Tibial nerve (tissue), 4 donors: ENCODE measurements around the gene CENPX. TPM values are rescaled to one million over a fixed set of nuclear protein-coding genes. Genes with fewer than 3 reads are reported as not detected.
A peak's percentile ranks its signal among the peaks of the same experiment; 100 is the strongest.

Experiments
- DNase-seq, 2 donors: peaks; one replicate each; pipeline ENCODE4 v3.0.0-alpha.2; 2019; ENCODE audit warnings: low spot score in 2 of 2
- H3K27ac ChIP-seq, 4 donors: fragments of 200-600 bp; sonication (generic) in 3 of 4; one replicate each; pipeline ENCODE4 v1.5.1; 2017 to 2019; ENCODE audit warnings: mild to moderate bottlenecking in 1 of 4
- H3K27me3 ChIP-seq, 2 donors: fragments of 200-600 bp; sonication (generic) in 1 of 2; one replicate each; pipeline versions ENCODE4 v1.5.1 to v1.6.0; 2017 to 2019
- H3K36me3 ChIP-seq, 3 donors: fragments of 200-600 bp; sonication (generic); one replicate each; pipeline ENCODE4 v1.5.1; 2018 to 2019
- H3K4me1 ChIP-seq, 4 donors: fragments of 200-600 bp; sonication (generic) in 3 of 4; one replicate each; pipeline ENCODE4 v1.5.1; 2017 to 2019
- H3K4me3 ChIP-seq, 4 donors: fragments of 200-600 bp; sonication (generic) in 3 of 4; one replicate each; pipeline ENCODE4 v1.5.1; 2017 to 2019; ENCODE audit warnings: mild to moderate bottlenecking in 1 of 4, moderate library complexity in 1 of 4
- H3K9me3 ChIP-seq, 4 donors: fragments of 200-600 bp; sonication (generic) in 3 of 4; one replicate each; pipeline ENCODE4 v1.5.1; 2017 to 2019
- CTCF ChIP-seq, 5 experiments: fragments of 200-600 bp in 3 of 5; fragments of 450-650 bp in 2 of 5; sonication (generic) in 3 of 5; IDR thresholded peaks; one replicate each; pipeline ENCODE4 v1.5.1; 2016 to 2019; ENCODE audit warnings: antibody characterized with exemption in 5 of 5, mild to moderate bottlenecking in 3 of 5, moderate library complexity in 2 of 5
- EP300 ChIP-seq, 2 donors: sonication (generic); formaldehyde crosslinking; IDR thresholded peaks; one replicate each; pipeline ENCODE4 v1.6.1; 2017; ENCODE audit warnings: antibody characterized with exemption in 2 of 2, mild to moderate bottlenecking in 1 of 2
- POLR2A ChIP-seq, 2 donors: fragments of 450-650 bp; IDR thresholded peaks; one replicate each; pipeline ENCODE4 v1.6.1; 2017; ENCODE audit warnings: antibody characterized with exemption in 2 of 2, mild to moderate bottlenecking in 2 of 2, moderate library complexity in 2 of 2
- WGBS, 2 donors: methylation state at CpG; one replicate each; pipeline ENCODE4 v1.1.5; 2018; 5-methylcytosine and 5-hydroxymethylcytosine counted together
- total RNA-seq, 4 donors: library from RNA; depleted of rRNA; stranded (reverse); fragments of >200 nt; gene quantifications; one replicate each; pipeline ENCODE4 v1.1.0, GENCODE V29; 2016

The CENPX gene
- total RNA-seq, 4 donors from 2014 or later: 69.9 to 143 (median 78.0) TPM

- Histone ChIP-seq H3K4me1 (peaks cover 0 to 51% (median 27%) of the 10 kb centered on the region in 4 donors), H3K9me3 (no peaks in the 10 kb centered on the region), H3K27me3 (no peaks in the 10 kb centered on the region), H3K36me3 (peaks cover 0 to 30% (median 0%) of the 10 kb centered on the region in 3 donors), H3K4me3 (peak overlapping the region in 1 of 4 donors; percentile 13), H3K27ac (peak overlapping the region in 1 of 4 donors; percentile 69)
- 88 to 90% methylated on average over 23 to 30 of the region's 37 CpGs for WGBS, 2 donors
- TF ChIP-seq EP300 (IDR thresholded peaks at IDR 0.05): no peak
- TF ChIP-seq CTCF (IDR thresholded peaks at IDR 0.05): no peak
- no peak for TF ChIP-seq POLR2A (IDR thresholded peaks at IDR 0.05)
- no peak for DNase-seq
These were observed 28.7 kb downstream of the CENPX start for GRCh38 chr17:81993729-81994592.

- Histone ChIP-seq H3K27me3 (no peaks in the 10 kb centered on the region), H3K4me1 (peaks cover 0 to 51% (median 27%) of the 10 kb centered on the region in 4 donors), H3K4me3 (peak overlapping the region in 2 of 4 donors; percentile 19 to 26), H3K36me3 (peaks cover 0 to 38% (median 0%) of the 10 kb centered on the region in 3 donors), H3K9me3 (no peaks in the 10 kb centered on the region), H3K27ac (peak overlapping the region in 1 of 4 donors; percentile 71)
- DNase-seq: no peak
- WGBS, 2 donors: 73 to 87% methylated on average over 15 to 23 of the region's 31 CpGs
- TF ChIP-seq EP300 (IDR thresholded peaks at IDR 0.05): no peak
- no peak for TF ChIP-seq POLR2A (IDR thresholded peaks at IDR 0.05)
- no peak for TF ChIP-seq CTCF (IDR thresholded peaks at IDR 0.05)
These were observed 30.2 kb downstream of the CENPX start for GRCh38 chr17:81992306-81993102.

GRCh38 chr17:81991684-81992305 lies 30.9 kb downstream of the CENPX start:
- Histone ChIP-seq H3K4me1 (peaks cover 0 to 51% (median 27%) of the 10 kb centered on the region in 4 donors), H3K27ac (peak overlapping the region in 2 of 4 donors; percentile 33 to 71), H3K36me3 (peaks cover 0 to 41% (median 0%) of the 10 kb centered on the region in 3 donors), H3K4me3 (peak overlapping the region in 2 of 4 donors; percentile 19 to 26), H3K9me3 (no peaks in the 10 kb centered on the region), H3K27me3 (no peaks in the 10 kb centered on the region)
- DNase-seq: peak in 1 of 2 donors; percentile 41
- 33% methylated on average over 15 to 28 of the region's 31 CpGs for WGBS, 2 donors
- TF ChIP-seq POLR2A (IDR thresholded peaks at IDR 0.05) (no peak), EP300 (IDR thresholded peaks at IDR 0.05) (peak in 1 of 2 donors; percentile 39), CTCF (IDR thresholded peaks at IDR 0.05) (peak in 1 of 5 experiments; percentile 17)

- peaks cover 0 to 41% (median 0%) of the 10 kb centered on the region in 3 donors for H3K36me3 ChIP-seq
- no peak for DNase-seq
These were observed 31.6 kb downstream of the CENPX start for GRCh38 chr17:81990836-81991683.

More at GRCh38 chr17:81990836-81991683, 31.6 kb downstream of the CENPX start:
- H3K4me1 ChIP-seq: peaks cover 0 to 51% (median 27%) of the 10 kb centered on the region in 4 donors
- no peaks in the 10 kb centered on the region for H3K27me3 ChIP-seq
- H3K27ac ChIP-seq: peak overlapping the region in 2 of 4 donors; percentile 33 to 71
- peak overlapping the region in 1 of 4 donors; percentile 26 for H3K4me3 ChIP-seq
- TF ChIP-seq EP300 (IDR thresholded peaks at IDR 0.05) (no peak), POLR2A (IDR thresholded peaks at IDR 0.05) (no peak)
- no peaks in the 10 kb centered on the region for H3K9me3 ChIP-seq
- WGBS, 2 donors: 82 to 87% methylated on average over 20 to 21 of the region's 25 CpGs
